ENCODE data around the gene NDUFB3.

The NDUFB3 gene

GRCh38 chr2:201118121-201118960 is 46.5 kb downstream of the NDUFB3 start (continued):
- TF ChIP-seq SP3 (tag by site-specific recombination; IDR thresholded peaks at IDR 0.05) = peak; percentile 31; the same call in 1 of the 2 replicates
- TF ChIP-seq ZNF248 (tag by site-specific recombination; IDR thresholded peaks at IDR 0.05) = no peak
- TF ChIP-seq ZNF335 (tag by site-specific recombination; conservative IDR thresholded peaks at IDR 0.05) = peak; percentile 96
- TF ChIP-seq BCL6B (tag by site-specific recombination; IDR thresholded peaks at IDR 0.05) = no peak
- no peak for TF ChIP-seq ZNF266 (tag by site-specific recombination; IDR thresholded peaks at IDR 0.05; ENCODE audit: low read depth)
- TF ChIP-seq ZFHX2 (tag by site-specific recombination; conservative IDR thresholded peaks at IDR 0.05) = peak; percentile 83
- TF ChIP-seq ZNF654 (tag by site-specific recombination; IDR thresholded peaks at IDR 0.05; ENCODE audit: low read depth) = 0 out of 2 replicates have a peak, but pooled peaks have one; percentile 3
- no peak for TF ChIP-seq HOXA7 (CRISPR knock-in tag; IDR thresholded peaks at IDR 0.05; ENCODE audit: borderline replicate concordance)
- peak; percentile 22 for TF ChIP-seq ZBTB26 (tag by site-specific recombination; optimal IDR thresholded peaks at IDR 0.05)
- TF ChIP-seq ZFP69B (tag by site-specific recombination; IDR thresholded peaks at IDR 0.05) = no peak
- TF ChIP-seq ZNF791 (tag by site-specific recombination; IDR thresholded peaks at IDR 0.05) = no peak
- no peak for TF ChIP-seq ZNF513 (tag by site-specific recombination; IDR thresholded peaks at IDR 0.05)
- TF ChIP-seq ZNF544 (tag by site-specific recombination; IDR thresholded peaks at IDR 0.05) = no peak
- TF ChIP-seq ZNF350 (tag by site-specific recombination; IDR thresholded peaks at IDR 0.05) = no peak
- TF ChIP-seq CTCF (tag by site-specific recombination; IDR thresholded peaks at IDR 0.05) = peak; percentile 94
- no peak; the same call in 1 of the 2 replicates for TF ChIP-seq ZNF2 (tag by site-specific recombination; IDR thresholded peaks at IDR 0.05)
- TF ChIP-seq ZNF280C (tag by site-specific recombination; IDR thresholded peaks at IDR 0.05) = no peak
- TF ChIP-seq BCL11A (tag by site-specific recombination; IDR thresholded peaks at IDR 0.05; ENCODE audit: low read depth) = no peak; the same call in none of the 2 replicates
- no peak for TF ChIP-seq ZNF302 (tag by site-specific recombination; IDR thresholded peaks at IDR 0.05; ENCODE audit: low read depth)
- TF ChIP-seq KLF1 (tag by site-specific recombination; IDR thresholded peaks at IDR 0.05) = no peak
- no peak for TF ChIP-seq HOXC10 (CRISPR knock-in tag; IDR thresholded peaks at IDR 0.05)
- no peak for TF ChIP-seq ZSCAN18 (tag by site-specific recombination; IDR thresholded peaks at IDR 0.05)
- no peak for TF ChIP-seq ZNF214 (tag by site-specific recombination; IDR thresholded peaks at IDR 0.05; ENCODE audit: borderline replicate concordance)
- no peak for TF ChIP-seq ZNF624 (tag by site-specific recombination; IDR thresholded peaks at IDR 0.05)
- peak; percentile 46; the same call in 1 of the 2 replicates for TF ChIP-seq ZNF121 (tag by site-specific recombination; IDR thresholded peaks at IDR 0.05)
- no peak for TF ChIP-seq ZNF768 (tag by site-specific recombination; IDR thresholded peaks at IDR 0.05)
- TF ChIP-seq ZNF37A (tag by site-specific recombination; IDR thresholded peaks at IDR 0.05) = no peak
- no peak for TF ChIP-seq ZNF239 (tag by site-specific recombination; IDR thresholded peaks at IDR 0.05)
- TF ChIP-seq ZXDB (tag by site-specific recombination; IDR thresholded peaks at IDR 0.05) = peak; percentile 60
- TF ChIP-seq ZNF10 (tag by site-specific recombination; IDR thresholded peaks at IDR 0.05) = no peak
- peak; percentile 75 for TF ChIP-seq ZBTB20 (tag by site-specific recombination; IDR thresholded peaks at IDR 0.05)
- TF ChIP-seq ZNF112 (tag by site-specific recombination; IDR thresholded peaks at IDR 0.05) = no peak

Data from HEK293 (cell line).